ENCODE data around the gene ZC2HC1C. TPM values are rescaled to one million over a fixed set of nuclear protein-coding genes. Genes with fewer than 3 reads are reported as not detected.

Gene ZC2HC1C
- total and polyA plus RNA-seq, 9 of the 15 experiments (the other 6 are each of a cell fraction or from before 2014, with no cell fraction given): 6.3 to 9.2 (median 7.7) TPM

- Histone ChIP-seq H3K4me2 (ENCODE audit: insufficient read depth, low read length) (no peak overlapping the region), H3K9me1 (ENCODE audit: control insufficient read depth, insufficient read depth, low read length) (no peaks in the 10 kb centered on the region), H3K9ac (ENCODE audit: insufficient read depth in 1 of 2, low read depth in 2 of 2, low read length in 2 of 2) (no peak overlapping the region), H3K27ac (ENCODE audit: extremely low read depth, low read depth, low read length) (no peak overlapping the region), H3K9me3 (replicated peaks; ENCODE audit: control insufficient read depth, insufficient read depth, low read depth, low read length) (no peaks in the 10 kb centered on the region), H3K27me3 (ENCODE audit: control insufficient read depth in 2 of 2, insufficient read depth in 2 of 2, low read length in 2 of 2) (no peaks in the 10 kb centered on the region), H4K20me1 (replicated peaks; ENCODE audit: control insufficient read depth, insufficient read depth, low read length) (no peaks in the 10 kb centered on the region), H3K4me1 (replicated peaks in 1 of 2; ENCODE audit: control insufficient read depth in 2 of 2, insufficient read depth in 2 of 2, low read length in 2 of 2) (no peaks in the 10 kb centered on the region), H3K4me3 (no peak overlapping the region), H3K36me3 (ENCODE audit: control insufficient read depth, insufficient read depth, low read length) (peaks cover 9% of the 10 kb centered on the region; the same call in 1 of the 3 replicates), H2AFZ (ENCODE audit: low read depth, low read length) (no peak overlapping the region), H3K79me2 (ENCODE audit: control insufficient read depth, insufficient read depth, low read length) (no peaks in the 10 kb centered on the region)
- DNase-seq (ENCODE audit: extremely low read depth in 1 of 4, low spot score in 3 of 4) (no peak), ATAC-seq (no peak), FAIRE-seq (no peak)
- no TSS peak for BruUV-seq (replicated peaks)
- intact Hi-C loops (cut with micrococcal nuclease) (no loop called here), in situ Hi-C loops (cut with MboI) (loop anchor here (10.0 kb wide), 1 partner anchor 165 kb away; no protein-coding TSS in a partner anchor)
- CTCF ChIA-PET (ENCODE audit: low intra/inter-chr PET ratio): no interaction called here
- WGBS (ENCODE audit: insufficient coverage, low coverage, missing lambda C conversion rate): 89% methylated on average over 4 of the region's 4 CpGs
- POLR2A ChIA-PET: interaction anchor here (1.0 kb wide), 1 partner anchor 10 kb away, joined by 5 read pairs; the partner anchor contains the start of gene ZC2HC1C
- TF ChIP-seq ATF7 (IDR thresholded peaks at IDR 0.05) (no peak), NEUROD1 (IDR thresholded peaks at IDR 0.05; ENCODE audit: borderline replicate concordance, low read depth, low read length, partially characterized antibody) (no peak), HES1 (IDR thresholded peaks at IDR 0.05; ENCODE audit: low read depth) (no peak), ZNF639 (CRISPR knock-in tag; conservative IDR thresholded peaks at IDR 0.05 in 1 of 2, IDR thresholded peaks at IDR 0.05 in 1 of 2) (no peak), CBFA2T2 (conservative IDR thresholded peaks at IDR 0.05) (no peak), HDAC3 (IDR thresholded peaks at IDR 0.05; ENCODE audit: borderline replicate concordance, partially characterized antibody) (no peak), ELK3 (CRISPR knock-in tag; IDR thresholded peaks at IDR 0.05) (no peak), U2AF2 (optimal IDR thresholded peaks at IDR 0.05; ENCODE audit: low read depth, low read length) (no peak), MYBL2 (IDR thresholded peaks at IDR 0.05; ENCODE audit: low read depth) (no peak), MYBL2 (CRISPR knock-in tag; IDR thresholded peaks at IDR 0.05; ENCODE audit: borderline replicate concordance) (no peak), MCM5 (IDR thresholded peaks at IDR 0.05; ENCODE audit: low read depth) (no peak), ZNF717 (CRISPR knock-in tag; IDR thresholded peaks at IDR 0.05) (no peak), BRD4 (IDR thresholded peaks at IDR 0.05) (no peak), THRA (IDR thresholded peaks at IDR 0.05) (no peak), ETS2 (tag; IDR thresholded peaks at IDR 0.05; ENCODE audit: borderline replicate concordance, poor library complexity, severe bottlenecking) (no peak), SMARCA4 (IDR thresholded peaks at IDR 0.05) (no peak), ETS1 (conservative IDR thresholded peaks at IDR 0.05; ENCODE audit: control insufficient read depth, low read depth, low read length) (no peak), NCOR1 (IDR thresholded peaks at IDR 0.05) (no peak), POLR2A (conservative IDR thresholded peaks at IDR 0.05) (no peak)
These were observed 10.1 kb downstream of the ZC2HC1C start for GRCh38 chr14:75079521-75079920.

Measured in K562 (cell line).